PC-3 (cell line): ENCODE data around the gene KMT2E. TPM values are rescaled to one million over a fixed set of nuclear protein-coding genes. Genes with fewer than 3 reads are reported as not detected.

ENCODE experiments used
- ATAC-seq: fragments of 200-7000 bp; cut with Tn5 transposase; 2 replicates; pipeline ENCODE4 v1.9.1; 2020; ENCODE audit warnings: mild to moderate bottlenecking, moderate library complexity
- BruUV-seq: library from RNA; stranded (reverse); fragments of 400-500 nt; replicated peaks from 2 replicates; lab custom pipeline; 2021; lab: Mats Ljungman, UMichigan
- CTCF ChIA-PET: fragments of 300-600 bp; sonication (Branson Sonifier 250); formaldehyde crosslinking; loops from one replicate; lab custom pipeline; 2022; ENCODE audit warnings: antibody characterized with exemption; lab: Charles Lee
- POLR2A ChIA-PET: fragments of 300-600 bp; sonication (Branson Sonifier 250); formaldehyde crosslinking; loops from one replicate; lab custom pipeline; 2022; ENCODE audit warnings: antibody characterized with exemption; ENCODE audit not compliant: unreplicated experiment; lab: Charles Lee
- DNase-seq: peaks from one replicate; pipeline ENCODE4 v3.0.0-alpha.2; 2015
- H2AFZ ChIP-seq: fragments of 300-600 bp; sonication (generic); 2 replicates; pipeline ENCODE4 v1.6.0; 2016; ENCODE audit warnings: antibody characterized with exemption, low read length
- H3F3A ChIP-seq: fragments of 300-600 bp; sonication (generic); one replicate; pipeline ENCODE4 v1.6.0; 2017; ENCODE audit warnings: antibody characterized with exemption, low read length, control low read depth, mild to moderate bottlenecking; ENCODE audit not compliant: unreplicated experiment
- H3K27ac ChIP-seq: fragments of 300-600 bp; sonication (generic); 2 replicates; pipeline ENCODE4 v1.5.1; 2016; ENCODE audit warnings: mild to moderate bottlenecking, low read length
- H3K27me3 ChIP-seq: fragments of 300-600 bp; sonication (generic); 2 replicates; pipeline ENCODE4 v1.6.1; 2016; ENCODE audit warnings: low read length, mixed read lengths
- H3K36me3 ChIP-seq: fragments of 300-600 bp; sonication (generic); 2 replicates; pipeline ENCODE4 v1.6.1; 2016; ENCODE audit warnings: low read depth, mixed run types, low read length, mixed read lengths
- H3K4me1 ChIP-seq: fragments of 300-600 bp; sonication (generic); 2 replicates; pipeline ENCODE4 v1.5.1; 2016; ENCODE audit warnings: low read length; ENCODE audit not compliant: insufficient read depth
- H3K4me2 ChIP-seq: fragments of 300-600 bp; sonication (generic); 2 replicates; pipeline ENCODE4 v1.6.0; 2016; ENCODE audit warnings: low read length
- H3K4me3 ChIP-seq: fragments of 300-600 bp; sonication (generic); 2 replicates; pipeline ENCODE4 v1.5.1; 2016; ENCODE audit warnings: mild to moderate bottlenecking, low read length, mixed read lengths
- H3K79me2 ChIP-seq: fragments of 300-600 bp; sonication (generic); 2 replicates; pipeline ENCODE4 v1.6.1; 2017; ENCODE audit warnings: low read length, mixed read lengths
- H3K9ac ChIP-seq: fragments of 300-600 bp; sonication (generic); 2 replicates; pipeline ENCODE4 v1.6.0; 2016; ENCODE audit warnings: mild to moderate bottlenecking, low read length
- H3K9me2 ChIP-seq: fragments of 300-600 bp; sonication (generic); replicated peaks from 2 replicates; pipeline ENCODE4 v1.6.1; 2016; ENCODE audit warnings: mixed run types, low read length, mixed read lengths
- H3K9me3 ChIP-seq: fragments of 300-600 bp; sonication (generic); 2 replicates; pipeline ENCODE4 v1.6.1; 2016; ENCODE audit warnings: low read length, mixed read lengths
- H4K20me1 ChIP-seq: fragments of 300-600 bp; sonication (generic); 2 replicates; pipeline ENCODE4 v1.6.1; 2016; ENCODE audit warnings: low read length, mixed read lengths
- EZH2 ChIP-seq: fragments of 300-600 bp; sonication (generic); IDR thresholded peaks from one replicate; pipeline ENCODE4 v1.6.1; 2017; ENCODE audit warnings: antibody characterized with exemption, mild to moderate bottlenecking, low read length; ENCODE audit not compliant: unreplicated experiment
- EZH2phosphoT487 ChIP-seq: fragments of 300-600 bp; sonication (generic); IDR thresholded peaks from 2 replicates; pipeline ENCODE4 v1.6.1; 2018; ENCODE audit warnings: mild to moderate bottlenecking, antibody characterized with exemption, low read length, borderline replicate concordance
- intact Hi-C: fragments of 100-400 bp; cut with micrococcal nuclease; formaldehyde crosslinking; loops from 2 replicates; pipeline ENCODE4 v1.9.0; 2023
- total RNA-seq: library from RNA; depleted of rRNA; stranded (reverse); fragments of >200 nt; gene quantifications from 2 replicates; pipeline ENCODE4 v1.2.3, GENCODE V29; 2014
- TF ChIP-seq, protein P1 (sequence below): fragments of 300-600 bp; sonication (generic); conservative IDR thresholded peaks from 2 replicates; pipeline ENCODE4 v1.5.1; 2017; ENCODE audit warnings: antibody characterized with exemption, low read depth, mild to moderate bottlenecking, low read length

Gene KMT2E
- total RNA-seq, 1 experiment from 2014 or later = 21.8 TPM

- peaks cover 25% of the 10 kb centered on the region; the same call in 1 of the 2 replicates for H3K36me3 ChIP-seq
- DNase-seq = no peak
Observed at GRCh38 chr7:105044449-105045070, 30.6 kb downstream of the KMT2E start.

GRCh38 chr7:105046414-105046813, 32.4 kb downstream of the KMT2E start:
- POLR2A ChIA-PET = no interaction called here
- Histone ChIP-seq H3F3A (no peaks in the 10 kb centered on the region), H3K4me3 (no peak overlapping the region), H2AFZ (no peak overlapping the region), H3K36me3 (peaks cover 21% of the 10 kb centered on the region; the same call in 1 of the 2 replicates), H3K27me3 (no peaks in the 10 kb centered on the region), H3K9me2 (no peaks in the 10 kb centered on the region), H3K79me2 (peaks cover 43% of the 10 kb centered on the region), H3K9me3 (no peaks in the 10 kb centered on the region), H3K9ac (no peak overlapping the region), H4K20me1 (peaks cover 14% of the 10 kb centered on the region; the same call in 1 of the 2 replicates), H3K4me2 (no peak overlapping the region), H3K27ac (no peak overlapping the region), H3K4me1 (peaks cover 13% of the 10 kb centered on the region; the same call in 1 of the 2 replicates)
- intact Hi-C loops = no loop called here
- DNase-seq = peak; percentile 61
- no peak for TF ChIP-seq EZH2phosphoT487
- no peak for TF ChIP-seq EZH2
- TF ChIP-seq, protein P1, sequence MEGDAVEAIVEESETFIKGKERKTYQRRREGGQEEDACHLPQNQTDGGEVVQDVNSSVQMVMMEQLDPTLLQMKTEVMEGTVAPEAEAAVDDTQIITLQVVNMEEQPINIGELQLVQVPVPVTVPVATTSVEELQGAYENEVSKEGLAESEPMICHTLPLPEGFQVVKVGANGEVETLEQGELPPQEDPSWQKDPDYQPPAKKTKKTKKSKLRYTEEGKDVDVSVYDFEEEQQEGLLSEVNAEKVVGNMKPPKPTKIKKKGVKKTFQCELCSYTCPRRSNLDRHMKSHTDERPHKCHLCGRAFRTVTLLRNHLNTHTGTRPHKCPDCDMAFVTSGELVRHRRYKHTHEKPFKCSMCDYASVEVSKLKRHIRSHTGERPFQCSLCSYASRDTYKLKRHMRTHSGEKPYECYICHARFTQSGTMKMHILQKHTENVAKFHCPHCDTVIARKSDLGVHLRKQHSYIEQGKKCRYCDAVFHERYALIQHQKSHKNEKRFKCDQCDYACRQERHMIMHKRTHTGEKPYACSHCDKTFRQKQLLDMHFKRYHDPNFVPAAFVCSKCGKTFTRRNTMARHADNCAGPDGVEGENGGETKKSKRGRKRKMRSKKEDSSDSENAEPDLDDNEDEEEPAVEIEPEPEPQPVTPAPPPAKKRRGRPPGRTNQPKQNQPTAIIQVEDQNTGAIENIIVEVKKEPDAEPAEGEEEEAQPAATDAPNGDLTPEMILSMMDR = no peak
- BruUV-seq = no TSS peak
- CTCF ChIA-PET = no interaction called here
- ATAC-seq = peak; percentile 77

More at GRCh38 chr7:105044449-105045070, 30.6 kb downstream of the KMT2E start:
- H2AFZ ChIP-seq = no peak overlapping the region
- H3K4me3 ChIP-seq = no peak overlapping the region
- H3F3A ChIP-seq = no peaks in the 10 kb centered on the region
- ChIA-PET CTCF (no interaction called here), POLR2A (no interaction called here)
- peaks cover 55% of the 10 kb centered on the region for H3K79me2 ChIP-seq
- no peak overlapping the region for H3K9ac ChIP-seq
- TF ChIP-seq, protein P1 = no peak
- TF ChIP-seq EZH2phosphoT487 (no peak), EZH2 (no peak)
- intact Hi-C loops = no loop called here
- H3K9me2 ChIP-seq = no peaks in the 10 kb centered on the region
- no peak overlapping the region for H3K27ac ChIP-seq
- peaks cover 14% of the 10 kb centered on the region; the same call in 1 of the 2 replicates for H4K20me1 ChIP-seq
- BruUV-seq = no TSS peak
- no peaks in the 10 kb centered on the region for H3K27me3 ChIP-seq
- H3K9me3 ChIP-seq = no peaks in the 10 kb centered on the region
- ATAC-seq = peak; percentile 48
- peaks cover 13% of the 10 kb centered on the region; the same call in 1 of the 2 replicates for H3K4me1 ChIP-seq
- H3K4me2 ChIP-seq = no peak overlapping the region

GRCh38 chr7:105047932-105048331, 33.9 kb downstream of the KMT2E start:
- POLR2A ChIA-PET = no interaction called here
- no TSS peak for BruUV-seq
- Histone ChIP-seq H3K4me1 (peaks cover 13% of the 10 kb centered on the region; the same call in 1 of the 2 replicates), H3K27ac (no peak overlapping the region), H3K9me3 (no peaks in the 10 kb centered on the region), H3K79me2 (peaks cover 37% of the 10 kb centered on the region), H3K36me3 (peaks cover 21% of the 10 kb centered on the region; the same call in 1 of the 2 replicates), H3F3A (no peaks in the 10 kb centered on the region), H2AFZ (no peak overlapping the region), H3K9ac (no peak overlapping the region), H3K9me2 (no peaks in the 10 kb centered on the region), H3K27me3 (no peaks in the 10 kb centered on the region), H3K4me2 (no peak overlapping the region), H3K4me3 (no peak overlapping the region), H4K20me1 (peaks cover 14% of the 10 kb centered on the region; the same call in 1 of the 2 replicates)
- intact Hi-C loops = no loop called here
- DNase-seq (no peak), ATAC-seq (no peak)
- CTCF ChIA-PET = no interaction called here
- TF ChIP-seq EZH2 (no peak), EZH2phosphoT487 (no peak)
- TF ChIP-seq, protein P1 = no peak
